Liver (tissue), 9 donors: ENCODE measurements around the gene EFHB. TPM values are rescaled to one million over a fixed set of nuclear protein-coding genes. Genes with fewer than 3 reads are reported as not detected.

Experiments
- DNase-seq: peaks from one replicate; pipeline ENCODE4 v3.0.0-alpha.2; 2017; ENCODE audit warnings: low spot score
- H3K27ac ChIP-seq, 2 donors: one replicate each; pipeline ENCODE4 v1.7.0; 2013; ENCODE audit warnings: inconsistent platforms in 2 of 2, low read length in 2 of 2, control low read depth in 1 of 2, low read depth in 1 of 2, mild to moderate bottlenecking in 1 of 2
- H3K27me3 ChIP-seq, 4 donors: one replicate each; pipeline versions ENCODE4 v1.6.1 to v1.7.0; 2013; ENCODE audit warnings: low read length in 3 of 4, inconsistent platforms in 1 of 4, mild to moderate bottlenecking in 1 of 4, moderate library complexity in 1 of 4; ENCODE audit not compliant: control insufficient read depth in 4 of 4, insufficient read depth in 4 of 4
- H3K36me3 ChIP-seq, 4 donors: one replicate each; pipeline versions ENCODE4 v1.6.1 to v1.7.0; 2013; ENCODE audit warnings: low read length in 3 of 4, mild to moderate bottlenecking in 3 of 4, low read depth in 1 of 4, moderate library complexity in 1 of 4; ENCODE audit not compliant: control insufficient read depth in 4 of 4, insufficient read depth in 3 of 4
- H3K4me1 ChIP-seq, 4 donors: one replicate each; pipeline versions ENCODE4 v1.6.1 to v1.7.0; 2013; ENCODE audit warnings: low read length in 3 of 4, mild to moderate bottlenecking in 3 of 4, moderate library complexity in 1 of 4; ENCODE audit not compliant: control insufficient read depth in 4 of 4, insufficient read depth in 4 of 4
- H3K4me3 ChIP-seq, 3 donors: one replicate each; pipeline versions ENCODE4 v1.6.1 to v1.7.0; 2013; ENCODE audit warnings: low read length in 3 of 3, control low read depth in 1 of 3, low read depth in 1 of 3, mild to moderate bottlenecking in 1 of 3
- H3K9ac ChIP-seq, 2 donors: one replicate each; pipeline ENCODE4 v1.7.0; 2013; ENCODE audit warnings: low read length in 2 of 2, mild to moderate bottlenecking in 2 of 2, moderate library complexity in 2 of 2, control low read depth in 1 of 2, low read depth in 1 of 2
- H3K9me3 ChIP-seq, 4 donors: one replicate each; pipeline versions ENCODE4 v1.6.1 to v1.7.0; 2013; ENCODE audit warnings: low read length in 3 of 4; ENCODE audit not compliant: control insufficient read depth in 4 of 4
- ATF3 ChIP-seq: IDR thresholded peaks from 2 replicates; pipeline ENCODE4 v1.6.1; 2016; ENCODE audit warnings: antibody characterized with exemption
- CTCF ChIP-seq: fragments of 150-350 bp; IDR thresholded peaks from 2 replicates; pipeline ENCODE4 v1.5.1; 2017; ENCODE audit warnings: improper control_type of control experiment, low read depth, low read length; ENCODE audit not compliant: missing input control
- EGR1 ChIP-seq, 2 donors: IDR thresholded peaks; 2 replicates each; pipeline ENCODE4 v1.6.1; 2016 to 2018; ENCODE audit warnings: antibody characterized with exemption in 2 of 2, low read depth in 2 of 2
- FOXA1 ChIP-seq: IDR thresholded peaks from 2 replicates; pipeline ENCODE4 v1.6.1; 2016; ENCODE audit warnings: antibody characterized with exemption
- FOXA2 ChIP-seq: IDR thresholded peaks from 2 replicates; pipeline ENCODE4 v1.6.1; 2016; ENCODE audit warnings: antibody characterized with exemption
- GABPA ChIP-seq, 2 donors: IDR thresholded peaks in 1 of 2; conservative IDR thresholded peaks in 1 of 2; 2 replicates each; pipeline ENCODE4 v1.6.1; 2016; ENCODE audit warnings: antibody characterized with exemption in 2 of 2, mild to moderate bottlenecking in 1 of 2, moderate library complexity in 1 of 2
- HNF4A ChIP-seq, 2 donors: conservative IDR thresholded peaks; 2 replicates each; pipeline ENCODE4 v1.6.1; 2016; ENCODE audit warnings: antibody characterized with exemption in 2 of 2, mild to moderate bottlenecking in 2 of 2
- HNF4G ChIP-seq: IDR thresholded peaks from 2 replicates; pipeline ENCODE4 v1.6.1; 2016; ENCODE audit warnings: antibody characterized with exemption
- JUND ChIP-seq, 2 donors: IDR thresholded peaks; 2 replicates each; pipeline ENCODE4 v1.6.1; 2016; ENCODE audit warnings: antibody characterized with exemption in 2 of 2
- MAX ChIP-seq: IDR thresholded peaks from 2 replicates; pipeline ENCODE4 v1.6.1; 2016; ENCODE audit warnings: antibody characterized with exemption
- NR2F2 ChIP-seq: IDR thresholded peaks from 2 replicates; pipeline ENCODE4 v1.6.1; 2016; ENCODE audit warnings: antibody characterized with exemption
- RAD21 ChIP-seq, 2 donors: IDR thresholded peaks; 2 replicates each; pipeline ENCODE4 v1.6.1; 2016; ENCODE audit warnings: antibody characterized with exemption in 2 of 2, mild to moderate bottlenecking in 2 of 2
- REST ChIP-seq: IDR thresholded peaks from 2 replicates; pipeline ENCODE4 v1.6.1; 2016; ENCODE audit warnings: antibody characterized with exemption, mild to moderate bottlenecking
- RXRA ChIP-seq, 2 donors: IDR thresholded peaks; 2 replicates each; pipeline ENCODE4 v1.6.1; 2017 to 2018; ENCODE audit warnings: antibody characterized with exemption in 2 of 2, mild to moderate bottlenecking in 1 of 2
- SP1 ChIP-seq: IDR thresholded peaks from 2 replicates; pipeline ENCODE4 v1.6.1; 2018; ENCODE audit warnings: antibody characterized with exemption, mild to moderate bottlenecking
- TAF1 ChIP-seq: conservative IDR thresholded peaks from 2 replicates; pipeline ENCODE4 v1.6.1; 2016; ENCODE audit warnings: antibody characterized with exemption, mild to moderate bottlenecking
- YY1 ChIP-seq: IDR thresholded peaks from 2 replicates; pipeline ENCODE4 v1.6.1; 2016; ENCODE audit warnings: antibody characterized with exemption, mild to moderate bottlenecking
- ZBTB33 ChIP-seq: IDR thresholded peaks from 2 replicates; pipeline ENCODE4 v1.6.1; 2016; ENCODE audit warnings: antibody characterized with exemption
- whole genome bisulfite sequencing: extraction: QIAGEN DNeasy Blood & Tissue Kit; methylation state at CpG from one replicate; pipeline ENCODE4 v1.1.7; 2013; 5-methylcytosine and 5-hydroxymethylcytosine counted together
- polyA plus RNA-seq, 2 donors: library from polyadenylated mRNA; stranded (reverse) in 1 of 2; unstranded in 1 of 2; fragments of 200-250 nt in 1 of 2; fragments of >200 nt in 1 of 2; fragmentation: Nextera tagmentation in 1 of 2; extraction: Ambion mirVana in 1 of 2; gene quantifications; one replicate each; pipeline versions ENCODE4 v1.2.1 to v1.2.3, GENCODE V29; 2013 to 2015
- total RNA-seq, 2 donors: library from RNA; depleted of rRNA; stranded (reverse); fragments of >200 nt; gene quantifications; one replicate each; pipeline ENCODE4 v1.2.3, GENCODE V29; 2014
- donor health status: healthy.
- donor health status: healthy.
- donor health status: healthy.
- donor health status: healthy.
- donor health status: healthy.

Gene EFHB
- total and polyA plus RNA-seq, 4 donors = 0.05 to 0.37 (median 0.33) TPM; not detected in 1

- H3K27me3 ChIP-seq = peaks cover 0 to 6% (median under 1%) of the 10 kb centered on the region in 4 donors
- no peak for DNase-seq
- WGBS = 78% methylated on average over 1 of the region's 1 CpG
- H3K4me3 ChIP-seq = no peak overlapping the region
- no peak overlapping the region for H3K27ac ChIP-seq
- no peak for TF ChIP-seq FOXA2
- TF ChIP-seq FOXA1 = no peak
- TF ChIP-seq HNF4G = no peak
- TF ChIP-seq RXRA (IDR thresholded peaks at IDR 0.05) = no peak
- no peak for TF ChIP-seq HNF4A (conservative IDR thresholded peaks at IDR 0.05)
- TF ChIP-seq NR2F2 = no peak
- TF ChIP-seq REST = no peak
- no peak for TF ChIP-seq EGR1 (IDR thresholded peaks at IDR 0.05; ENCODE audit: low read depth in 2 of 2)
- no peak for TF ChIP-seq ZBTB33
- TF ChIP-seq CTCF = no peak
- no peak for TF ChIP-seq TAF1
- no peak for TF ChIP-seq RAD21 (IDR thresholded peaks at IDR 0.05)
- TF ChIP-seq SP1 = no peak
- no peak for TF ChIP-seq YY1
- no peak for TF ChIP-seq JUND (IDR thresholded peaks at IDR 0.05)
- no peak for TF ChIP-seq GABPA (IDR thresholded peaks at IDR 0.05 in 1 of 2, conservative IDR thresholded peaks at IDR 0.05 in 1 of 2)
- no peak for TF ChIP-seq ATF3
- no peak for TF ChIP-seq MAX
- no peak overlapping the region for H3K9ac ChIP-seq
- H3K9me3 ChIP-seq = no peaks in the 10 kb centered on the region
- H3K4me1 ChIP-seq = no peaks in the 10 kb centered on the region
- H3K36me3 ChIP-seq = no peaks in the 10 kb centered on the region
Measured at GRCh38 chr3:19931767-19932188, 2.2 kb downstream of the EFHB start.
